ENCODE results near the gene MLLT10.

The MLLT10 gene

GRCh38 chr10:21501731-21502347, 32.2 kb upstream of the MLLT10 start:
- DNase-seq = no peak

- DNase-seq = no peak
Observed at GRCh38 chr10:21502348-21502740, 31.7 kb upstream of the MLLT10 start.

GRCh38 chr10:21503542-21503941, 30.5 kb upstream of the MLLT10 start:
- no peak for DNase-seq

- DNase-seq = no peak
Observed at GRCh38 chr10:21505711-21506278, 28.2 kb upstream of the MLLT10 start.

- no peak for DNase-seq
Observed at GRCh38 chr10:21506351-21506750, 27.7 kb upstream of the MLLT10 start.

- no peak for DNase-seq
Observed at GRCh38 chr10:21507150-21507549, 26.9 kb upstream of the MLLT10 start.

GRCh38 chr10:21508706-21509331, 25.2 kb upstream of the MLLT10 start:
- no peak for DNase-seq

GRCh38 chr10:21509341-21510240, 24.4 kb upstream of the MLLT10 start:
- no peak for DNase-seq

GRCh38 chr10:21510241-21511094, 23.6 kb upstream of the MLLT10 start:
- DNase-seq = no peak

- no peak for DNase-seq
Observed at GRCh38 chr10:21511095-21511570, 22.9 kb upstream of the MLLT10 start.

- DNase-seq = no peak
Observed at GRCh38 chr10:21511946-21512572, 22.0 kb upstream of the MLLT10 start.

GRCh38 chr10:21512573-21513404, 21.2 kb upstream of the MLLT10 start:
- no peak for DNase-seq

GRCh38 chr10:21513405-21513788, 20.6 kb upstream of the MLLT10 start:
- DNase-seq = no peak

GRCh38 chr10:21514129-21514817, 19.8 kb upstream of the MLLT10 start:
- no peak for DNase-seq

- no peak for DNase-seq
Observed at GRCh38 chr10:21514818-21515351, 19.1 kb upstream of the MLLT10 start.

GRCh38 chr10:21515361-21516241, 18.4 kb upstream of the MLLT10 start:
- no peak for DNase-seq

- peak; percentile 25 to 49 for DNase-seq
Observed at GRCh38 chr10:21516242-21517131, 17.5 kb upstream of the MLLT10 start.
